ENCODE data around the gene E2F4. TPM values are rescaled to one million over a fixed set of nuclear protein-coding genes. Genes with fewer than 3 reads are reported as not detected.

E2F4 gene
- total and polyA plus RNA-seq, 2 of the 8 experiments (the other 6 are each of a cell fraction or from before 2014, with no cell fraction given): 79.9 to 157 TPM

DNA sequence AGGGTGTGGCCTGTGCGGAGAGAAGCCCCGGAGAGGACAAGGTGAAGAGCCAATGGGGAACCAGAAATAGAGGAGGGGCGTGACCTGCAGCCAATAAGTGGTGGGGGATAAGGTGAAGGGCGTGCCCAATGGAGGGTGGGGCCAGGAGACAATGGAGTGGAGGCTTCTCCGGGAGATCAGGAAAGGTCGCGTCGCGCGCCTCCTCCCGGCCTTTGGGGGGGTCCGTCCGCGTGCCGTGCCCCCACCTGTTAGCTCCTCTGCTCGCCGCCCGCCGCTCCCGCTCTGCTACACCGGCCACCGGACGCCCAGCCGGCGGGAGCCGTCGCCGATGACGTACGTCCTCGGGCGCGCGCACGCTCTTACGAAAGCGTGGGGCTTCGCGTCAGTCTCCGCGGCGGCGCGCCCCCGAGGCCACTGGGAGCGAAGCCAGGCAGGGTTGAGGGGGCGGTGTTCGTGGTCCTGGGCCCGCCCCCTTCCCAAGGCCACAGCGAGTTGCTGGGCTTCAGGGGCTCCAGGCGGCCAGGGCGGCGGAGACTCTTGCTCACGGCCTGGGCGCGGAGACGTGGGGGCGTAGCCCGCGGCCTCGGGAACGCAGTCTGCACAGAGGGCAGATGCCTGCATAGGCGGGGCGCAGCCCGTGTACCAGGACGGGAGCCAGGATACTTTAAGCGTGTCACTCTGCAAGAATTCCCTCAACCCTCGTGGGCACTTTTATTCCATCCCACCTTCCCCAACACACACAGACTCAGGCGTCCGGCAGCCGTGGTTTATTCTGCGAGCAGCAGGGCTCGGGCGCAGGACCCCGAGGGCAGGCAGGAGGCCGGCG is 8.1 kb upstream of the E2F4 start, which contains the start of gene MATCAP1 (continued):
- TF ChIP-seq NRF1 (IDR thresholded peaks at IDR 0.05; ENCODE audit: low read depth, low read length) (no peak), POLR2AphosphoS5 (IDR thresholded peaks at IDR 0.05; ENCODE audit: low read depth, low read length) (no peak; the same call in 1 of the 2 replicates), JUN (IDR thresholded peaks at IDR 0.05; ENCODE audit: low read depth, low read length) (no peak), BCL11A (IDR thresholded peaks at IDR 0.05; ENCODE audit: low read depth in 2 of 2, low read length in 2 of 2) (no peak), KDM4A (IDR thresholded peaks at IDR 0.05; ENCODE audit: low read depth, low read length, severe bottlenecking) (peak; percentile 64), SUZ12 (IDR thresholded peaks at IDR 0.05; ENCODE audit: low read length) (no peak), EGR1 (IDR thresholded peaks at IDR 0.05; ENCODE audit: borderline replicate concordance, low read depth, low read length) (peak; percentile 86; the same call in 1 of the 2 replicates), SP1 (IDR thresholded peaks at IDR 0.05; ENCODE audit: low read depth, low read length) (peak; percentile 98), RBBP5 (IDR thresholded peaks at IDR 0.05; ENCODE audit: borderline replicate concordance, low read depth, low read length) (0 out of 2 replicates have a peak, but pooled peaks have one; percentile 55), CTBP2 (IDR thresholded peaks at IDR 0.05; ENCODE audit: borderline replicate concordance, insufficient read depth, insufficient read length, low read length) (no peak), RAD21 (IDR thresholded peaks at IDR 0.05 in 1 of 2, conservative IDR thresholded peaks at IDR 0.05 in 1 of 2; ENCODE audit: low read depth in 2 of 2, low read length in 2 of 2) (no peak), SP2 (IDR thresholded peaks at IDR 0.05; ENCODE audit: low read length) (peak; percentile 64), MAFK (IDR thresholded peaks at IDR 0.05; ENCODE audit: low read depth, low read length) (no peak), TCF12 (IDR thresholded peaks at IDR 0.05; ENCODE audit: low read depth, low read length) (no peak), POLR2A (IDR thresholded peaks at IDR 0.05; ENCODE audit: control extremely low read depth in 1 of 2, low read depth in 2 of 2, low read length in 2 of 2) (peak in 1 of 2 experiments; percentile 79; a peak in 2 of 3 replicates)
- TF ChIP-seq, protein P1, sequence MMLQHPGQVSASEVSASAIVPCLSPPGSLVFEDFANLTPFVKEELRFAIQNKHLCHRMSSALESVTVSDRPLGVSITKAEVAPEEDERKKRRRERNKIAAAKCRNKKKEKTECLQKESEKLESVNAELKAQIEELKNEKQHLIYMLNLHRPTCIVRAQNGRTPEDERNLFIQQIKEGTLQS (IDR thresholded peaks at IDR 0.05; ENCODE audit: insufficient read depth, low read depth, low read length): no peak
